AG04450 (cell line): Measurements from ENCODE around the gene LRIG1. TPM values are rescaled to one million over a fixed set of nuclear protein-coding genes. Genes with fewer than 3 reads are reported as not detected.

Experiments
- CTCF ChIA-PET: fragments of 300-600, 350-600 bp; formaldehyde crosslinking; extraction: SDS; loops from one replicate; lab custom pipeline; 2022; ENCODE audit warnings: antibody characterized with exemption, inconsistent platforms; lab: Charles Lee
- POLR2A ChIA-PET: fragments of 350-600 bp; formaldehyde crosslinking; extraction: SDS; loops from one replicate; lab custom pipeline; 2021; ENCODE audit warnings: antibody characterized with exemption, inconsistent platforms; lab: Yijun Ruan, JAX
- DNase-seq: peaks from one replicate; pipeline ENCODE4 v3.0.0-alpha.2; 2011; ENCODE audit warnings: low read depth, low spot score
- H3K27ac ChIP-seq: one replicate; pipeline ENCODE4 v1.5.1; 2012; ENCODE audit warnings: low read depth, low read length, control low read depth
- H3K27me3 ChIP-seq: one replicate; pipeline ENCODE4 v1.6.0; 2012; ENCODE audit warnings: low read length; ENCODE audit not compliant: control insufficient read depth, insufficient read depth
- H3K4me3 ChIP-seq: 2 replicates; pipeline ENCODE4 v1.5.1; 2011; ENCODE audit warnings: mild to moderate bottlenecking, low read depth, low read length, control low read depth
- H3K9me3 ChIP-seq: 2 replicates; pipeline ENCODE4 v1.5.1; 2012; ENCODE audit warnings: low read length; ENCODE audit not compliant: control insufficient read depth, insufficient read depth
- CTCF ChIP-seq: IDR thresholded peaks from 2 replicates; pipeline ENCODE4 v1.5.1; 2011; ENCODE audit warnings: low read depth, low read length, control low read depth, inconsistent platforms
- polyA plus RNA-seq: library from polyadenylated mRNA; depleted of rRNA; stranded (reverse); fragments of >200 nt; gene quantifications from 2 replicates; pipeline ENCODE4 v1.2.3, GENCODE V29; 2011

The LRIG1 gene
- polyA plus RNA-seq, 1 experiment = 68.3 TPM

- CTCF ChIA-PET = interaction anchor here (2.1 kb wide), 1 partner anchor 73 kb away, joined by 6 read pairs; no protein-coding TSS in a partner anchor
- Histone ChIP-seq H3K4me3 (no peak overlapping the region), H3K9me3 (no peaks in the 10 kb centered on the region), H3K27me3 (no peaks in the 10 kb centered on the region), H3K27ac (peak overlapping the region; percentile 74)
- DNase-seq = peak; percentile 78
- POLR2A ChIA-PET = interaction anchor here (0.6 to 1.9 kb wide), 6 partner anchors 8 to 144 kb away, joined by 3 to 11 read pairs (median 4); no protein-coding TSS in a partner anchor
- no peak for TF ChIP-seq CTCF
Observed at GRCh38 chr3:66481071-66482017, 19.5 kb downstream of the LRIG1 start.

- H3K27me3 ChIP-seq = no peaks in the 10 kb centered on the region
- no peaks in the 10 kb centered on the region for H3K9me3 ChIP-seq
- no peak for TF ChIP-seq CTCF
- no peak overlapping the region for H3K4me3 ChIP-seq
- ChIA-PET CTCF (interaction anchor here (2.1 kb wide), 1 partner anchor 72 kb away, joined by 6 read pairs; no protein-coding TSS in a partner anchor), POLR2A (interaction anchor here (0.6 to 1.9 kb wide), 5 partner anchors 10 to 38 kb away, joined by 3 to 11 read pairs (median 5); no protein-coding TSS in a partner anchor)
- H3K27ac ChIP-seq = no peak overlapping the region
- DNase-seq = no peak
Observed at GRCh38 chr3:66480666-66481065, 20.2 kb downstream of the LRIG1 start.

DNA sequence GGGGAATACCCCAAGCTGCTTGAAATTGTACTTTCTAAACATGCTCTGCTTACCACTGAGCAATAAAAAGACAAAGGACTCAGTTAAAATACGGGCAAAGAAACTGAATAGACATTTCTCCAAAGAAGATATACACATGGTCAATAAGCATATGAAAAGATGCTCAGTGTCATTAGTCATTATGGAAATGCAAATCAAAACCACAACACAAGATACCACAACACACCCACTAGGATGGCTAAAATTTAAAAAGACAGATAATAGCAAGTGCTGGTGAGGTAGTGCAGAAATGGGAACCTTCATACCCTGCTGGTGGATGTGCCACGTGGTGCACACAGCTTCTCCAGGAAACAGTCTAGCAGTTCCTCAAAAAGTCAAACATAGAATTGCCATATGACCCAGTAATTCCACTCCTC is 21.3 kb downstream of the LRIG1 start:
- Histone ChIP-seq H3K27me3 (no peaks in the 10 kb centered on the region), H3K27ac (no peak overlapping the region), H3K9me3 (no peaks in the 10 kb centered on the region), H3K4me3 (no peak overlapping the region)
- no peak for TF ChIP-seq CTCF
- DNase-seq = no peak
- POLR2A ChIA-PET = interaction anchor here (1.3 kb wide), 1 partner anchor 37 kb away, joined by 3 read pairs; no protein-coding TSS in a partner anchor
- CTCF ChIA-PET = interaction anchor here (1.4 kb wide), 1 partner anchor 11 kb away, joined by 5 read pairs; no protein-coding TSS in a partner anchor

DNA sequence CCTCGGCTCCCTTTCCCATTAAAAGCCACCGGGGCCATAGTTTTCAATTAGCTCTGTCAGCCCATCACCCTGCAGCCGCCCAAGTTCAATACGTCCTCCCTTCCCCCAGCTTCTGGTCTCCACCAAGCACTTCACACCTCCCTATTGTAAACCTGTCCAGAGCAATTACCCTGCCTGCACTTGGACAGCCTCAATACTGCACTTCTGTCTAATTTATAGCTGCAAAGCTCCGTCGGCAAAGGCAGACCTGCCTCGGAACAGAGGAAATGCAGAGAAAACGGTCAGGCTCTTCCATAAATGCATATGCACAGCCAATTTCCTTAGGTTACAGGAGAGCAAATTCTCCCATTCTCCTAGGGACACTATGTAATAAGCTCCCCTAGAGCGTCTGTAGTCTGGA is 21.9 kb downstream of the LRIG1 start:
- ChIA-PET CTCF (interaction anchor here (1.4 kb wide), 1 partner anchor 10 kb away, joined by 5 read pairs; no protein-coding TSS in a partner anchor), POLR2A (no interaction called here)
- Histone ChIP-seq H3K27me3 (no peaks in the 10 kb centered on the region), H3K27ac (no peak overlapping the region), H3K4me3 (no peak overlapping the region), H3K9me3 (no peaks in the 10 kb centered on the region)
- DNase-seq = no peak
- TF ChIP-seq CTCF = no peak
